ENCODE data around the gene BEAN1.
A peak's percentile ranks its signal among the peaks of the same experiment; 100 is the strongest.

Gene BEAN1

GRCh38 chr16:66395806-66396555 is 31.1 kb upstream of the BEAN1 start:
- DNase-seq (ENCODE audit: low read depth in 2 of 2) = no peak

GRCh38 chr16:66397736-66398433 is 29.2 kb upstream of the BEAN1 start:
- no peak for DNase-seq (ENCODE audit: low read depth in 2 of 2)

- DNase-seq (ENCODE audit: low read depth in 2 of 2) = no peak
These were observed 28.1 kb upstream of the BEAN1 start for GRCh38 chr16:66399031-66399430.

- no peak for DNase-seq (ENCODE audit: low read depth in 2 of 2)
These were observed 27.2 kb upstream of the BEAN1 start for GRCh38 chr16:66399930-66400329.

- DNase-seq (ENCODE audit: low read depth in 2 of 2) = no peak
These were observed 26.4 kb upstream of the BEAN1 start for GRCh38 chr16:66400503-66401380.

GRCh38 chr16:66401610-66402009 is 25.5 kb upstream of the BEAN1 start:
- DNase-seq (ENCODE audit: low read depth in 2 of 2) = no peak

- no peak for DNase-seq (ENCODE audit: low read depth in 2 of 2)
These were observed 24.9 kb upstream of the BEAN1 start for GRCh38 chr16:66402166-66402565.

GRCh38 chr16:66402591-66403230 is 24.4 kb upstream of the BEAN1 start:
- no peak for DNase-seq (ENCODE audit: low read depth in 2 of 2)

GRCh38 chr16:66403531-66404145 is 23.5 kb upstream of the BEAN1 start:
- DNase-seq (ENCODE audit: low read depth in 2 of 2) = no peak

GRCh38 chr16:66405057-66405783 is 21.9 kb upstream of the BEAN1 start:
- no peak for DNase-seq (ENCODE audit: low read depth in 2 of 2)

- DNase-seq (ENCODE audit: low read depth in 2 of 2) = peak in 1 of 2 experiments; percentile 23
These were observed 20.4 kb upstream of the BEAN1 start for GRCh38 chr16:66406534-66407221.

- DNase-seq (ENCODE audit: low read depth in 2 of 2) = no peak
These were observed 18.7 kb upstream of the BEAN1 start for GRCh38 chr16:66408163-66409048.

- peak; percentile 51 to 52 for DNase-seq (ENCODE audit: low read depth in 2 of 2)
These were observed 17.9 kb upstream of the BEAN1 start for GRCh38 chr16:66409156-66409555.

GRCh38 chr16:66412182-66412581 is 14.9 kb upstream of the BEAN1 start:
- DNase-seq (ENCODE audit: low read depth in 2 of 2) = no peak

GRCh38 chr16:66414891-66415290 is 12.2 kb upstream of the BEAN1 start:
- DNase-seq (ENCODE audit: low read depth in 2 of 2) = no peak

GRCh38 chr16:66416136-66416535 is 11.0 kb upstream of the BEAN1 start:
- DNase-seq (ENCODE audit: low read depth in 2 of 2) = no peak

GRCh38 chr16:66416939-66417700 is 10.0 kb upstream of the BEAN1 start:
- peak; percentile 58 to 59 for DNase-seq (ENCODE audit: low read depth in 2 of 2)

Data from fibroblast of skin of left quadriceps (primary cell).